Activated B cell treated with CpG ODN at 0.5 μM for 24 hours (primary cell): Measurements from ENCODE around the gene ACSS3. TPM values are rescaled to one million over a fixed set of nuclear protein-coding genes. Genes with fewer than 3 reads are reported as not detected.
"Not testable (repeated sequence)": the region's sequence is repeated elsewhere in the genome, so short reads cannot be mapped to it uniquely, and the experiment has no call there.

Experiments
- ATAC-seq: fragments of 200-7000 bp; cut with Tn5 transposase; one replicate; pipeline ENCODE4 v1.10.0; 2021; ENCODE audit warnings: low read depth, mild to moderate bottlenecking, moderate library complexity
- CTCF ChIA-PET: fragments of 350-600 bp; sonication (Branson Sonifier 250); formaldehyde crosslinking; loops from one replicate; lab custom pipeline; 2021; ENCODE audit warnings: antibody characterized with exemption; lab: Charles Lee
- POLR2A ChIA-PET: fragments of 350-600 bp; sonication (Branson Sonifier 250); formaldehyde crosslinking; loops from one replicate; lab custom pipeline; 2021; ENCODE audit warnings: antibody characterized with exemption; lab: Charles Lee
- DNase-seq: peaks from one replicate; pipeline ENCODE4 v3.0.0; 2022
- H3K27ac Mint-ChIP-seq: one replicate; pipeline ENCODE4 v1.8.0; 2020; ENCODE audit warnings: mixed read lengths
- H3K27me3 Mint-ChIP-seq: one replicate; pipeline ENCODE4 v1.8.0; 2021; ENCODE audit warnings: mixed read lengths
- H3K36me3 Mint-ChIP-seq: one replicate; pipeline ENCODE4 v1.8.0; 2021; ENCODE audit warnings: low read depth, mixed read lengths
- H3K4me1 Mint-ChIP-seq: one replicate; pipeline ENCODE4 v1.8.0; 2021; ENCODE audit warnings: mixed read lengths
- H3K4me3 Mint-ChIP-seq: one replicate; pipeline ENCODE4 v1.8.0; 2020; ENCODE audit warnings: mild to moderate bottlenecking, mixed read lengths
- H3K9me3 Mint-ChIP-seq: one replicate; pipeline ENCODE4 v1.8.0; 2020; ENCODE audit warnings: mixed read lengths
- CTCF ChIP-seq: fragments of 200-600 bp; IDR thresholded peaks from one replicate; pipeline ENCODE4 v1.8.0; 2022; ENCODE audit warnings: antibody characterized with exemption, mild to moderate bottlenecking
- intact Hi-C: fragments of 100-400 bp; cut with micrococcal nuclease; formaldehyde crosslinking; loops from one replicate; pipeline ENCODE4 v1.15.1; 2024
- total RNA-seq: library from RNA; stranded (reverse); gene quantifications from 2 replicates; pipeline ENCODE4 v1.2.3, GENCODE V29; 2022

The ACSS3 gene
- total RNA-seq, 1 donor from 2014 or later, result not detected

- POLR2A ChIA-PET, result no interaction called here
- H3K27me3 Mint-ChIP-seq, result no peaks in the 10 kb centered on the region
- no peak overlapping the region for H3K4me3 Mint-ChIP-seq
- ATAC-seq (no peak), DNase-seq (no peak)
- no peaks in the 10 kb centered on the region for H3K9me3 Mint-ChIP-seq
- no peaks in the 10 kb centered on the region for H3K4me1 Mint-ChIP-seq
- H3K36me3 Mint-ChIP-seq, result no peaks in the 10 kb centered on the region
- CTCF ChIA-PET, result no interaction called here
- TF ChIP-seq CTCF, result no peak
- intact Hi-C loops, result no loop called here
- no peak overlapping the region for H3K27ac Mint-ChIP-seq
Measured at GRCh38 chr12:81208187-81208911, 130.5 kb downstream of the ACSS3 start.

- Mint-ChIP-seq H3K9me3 (no peaks in the 10 kb centered on the region), H3K27me3 (no peaks in the 10 kb centered on the region), H3K4me3 (no peak overlapping the region), H3K27ac (no peak overlapping the region), H3K4me1 (no peaks in the 10 kb centered on the region), H3K36me3 (no peaks in the 10 kb centered on the region)
- DNase-seq, result no peak
- ChIA-PET POLR2A (no interaction called here), CTCF (no interaction called here)
- intact Hi-C loops, result no loop called here
- no peak for ATAC-seq
- TF ChIP-seq CTCF, result no peak
Measured at GRCh38 chr12:81209012-81209411, 131.1 kb downstream of the ACSS3 start.

GRCh38 chr12:81209772-81210225, 131.9 kb downstream of the ACSS3 start:
- CTCF ChIA-PET, POLR2A ChIA-PET, H3K4me3 Mint-ChIP-seq, H3K36me3 Mint-ChIP-seq, H3K27ac Mint-ChIP-seq, intact Hi-C loops, H3K9me3 Mint-ChIP-seq, H3K27me3 Mint-ChIP-seq, DNase-seq, H3K4me1 Mint-ChIP-seq, ATAC-seq: not testable (repeated sequence)

- H3K27me3 Mint-ChIP-seq, result no peaks in the 10 kb centered on the region
- POLR2A ChIA-PET, result no interaction called here
- DNase-seq, result no peak
- no peak overlapping the region for H3K4me3 Mint-ChIP-seq
- ATAC-seq, result no peak
- no peak overlapping the region for H3K27ac Mint-ChIP-seq
- CTCF ChIA-PET, result no interaction called here
- no peaks in the 10 kb centered on the region for H3K9me3 Mint-ChIP-seq
- H3K36me3 Mint-ChIP-seq, result no peaks in the 10 kb centered on the region
- intact Hi-C loops, result no loop called here
- TF ChIP-seq CTCF, result no peak
- H3K4me1 Mint-ChIP-seq, result no peaks in the 10 kb centered on the region
Measured at GRCh38 chr12:81211306-81211705, 133.4 kb downstream of the ACSS3 start.

- H3K36me3 Mint-ChIP-seq, result no peaks in the 10 kb centered on the region
- H3K4me1 Mint-ChIP-seq, result no peaks in the 10 kb centered on the region
- no peak overlapping the region for H3K4me3 Mint-ChIP-seq
- CTCF ChIA-PET, result no interaction called here
- DNase-seq (no peak), ATAC-seq (no peak)
- H3K27me3 Mint-ChIP-seq, result no peaks in the 10 kb centered on the region
- H3K27ac Mint-ChIP-seq, result no peak overlapping the region
- no peaks in the 10 kb centered on the region for H3K9me3 Mint-ChIP-seq
- TF ChIP-seq CTCF, result no peak
- POLR2A ChIA-PET, result no interaction called here
- intact Hi-C loops, result no loop called here
Measured at GRCh38 chr12:81212996-81213696, 135.3 kb downstream of the ACSS3 start.
